GM19397 (cell line): ENCODE measurements around the gene TMEM86B.

ENCODE experiments used
- ATAC-seq: cut with Tn5 transposase; IDR thresholded peaks from one replicate; pipeline ENCODE4 v1.9.1; 2021; ENCODE audit warnings: mild to moderate bottlenecking, moderate library complexity; ENCODE audit not compliant: unreplicated experiment

The TMEM86B gene

GRCh38 chr19:55179606-55180484 is 48.7 kb downstream of the TMEM86B start, which contains the start of gene SYT5:
TSS of gene SYT5 (minus strand) at chr19:55180289. CDS start at chr19:55179041, 1,248 bp downstream.
- no peak for ATAC-seq

- ATAC-seq: peak; percentile 91
These were observed 49.6 kb downstream of the TMEM86B start for GRCh38 chr19:55178781-55179599.
